ENCODE measurements around the gene PHC1. TPM values are rescaled to one million over a fixed set of nuclear protein-coding genes. Genes with fewer than 3 reads are reported as not detected.

PHC1 gene
- total RNA-seq, 1 experiment from 2014 or later: 568 TPM

GRCh38 chr12:8968761-8969160 is 54.5 kb downstream of the PHC1 start:
- Histone ChIP-seq H4K8ac (replicated peaks; ENCODE audit: insufficient read length, low read depth, low read length) (no peak overlapping the region), H4K20me1 (ENCODE audit: control insufficient read depth, insufficient read depth, insufficient read length) (no peaks in the 10 kb centered on the region), H3K9me3 (ENCODE audit: control insufficient read depth, low read depth, low read length) (peaks cover 4% of the 10 kb centered on the region), H3K23ac (ENCODE audit: insufficient read length, low read depth, low read length) (no peak overlapping the region), H2BK20ac (ENCODE audit: low read depth, low read length, poor library complexity, severe bottlenecking) (no peak overlapping the region), H2BK120ac (ENCODE audit: low read depth, low read length, poor library complexity, severe bottlenecking) (no peak overlapping the region), H2AK5ac (ENCODE audit: insufficient read length, low read length) (no peak overlapping the region), H2BK15ac (ENCODE audit: low read depth, low read length) (no peak overlapping the region), H2BK12ac (ENCODE audit: insufficient read length, low read depth, low read length) (no peak overlapping the region), H2AFZ (ENCODE audit: low read length) (no peak overlapping the region), H3T11ph (ENCODE audit: low read length) (no peak overlapping the region), H4K5ac (ENCODE audit: insufficient read length, low read depth, low read length) (no peak overlapping the region), H2BK5ac (ENCODE audit: insufficient read length, low read length) (no peak overlapping the region), H3K27me3 (ENCODE audit: insufficient read depth, low read length) (no peaks in the 10 kb centered on the region), H3K14ac (ENCODE audit: insufficient read depth, low read length) (no peak overlapping the region), H3K79me2 (ENCODE audit: insufficient read depth, low read length) (no peaks in the 10 kb centered on the region), H3K4me1 (ENCODE audit: insufficient read depth, low read length) (no peaks in the 10 kb centered on the region), H3K79me1 (ENCODE audit: insufficient read depth, low read depth, low read length, poor library complexity, severe bottlenecking) (no peaks in the 10 kb centered on the region), H3K9ac (ENCODE audit: extremely low read depth, insufficient read length, low read length) (no peak overlapping the region), H3K4me2 (ENCODE audit: insufficient read depth, insufficient read length, low read length) (no peak overlapping the region), H4K91ac (ENCODE audit: insufficient read length, low read depth, low read length) (no peak overlapping the region), H3K56ac (ENCODE audit: insufficient read length, low read depth, low read length) (no peak overlapping the region), H3K18ac (ENCODE audit: insufficient read length, low read depth, low read length) (no peak overlapping the region), H3K27ac (ENCODE audit: insufficient read length, low read depth, low read length) (no peak overlapping the region), H3K23me2 (ENCODE audit: insufficient read length, low read depth, low read length, poor library complexity, severe bottlenecking) (no peaks in the 10 kb centered on the region), H3K4ac (ENCODE audit: low read depth, low read length) (no peak overlapping the region)
- DNase-seq: no peak
- Mint-ChIP-seq H3K27ac (no peak overlapping the region), H3K36me3 (ENCODE audit: insufficient read depth in 1 of 3, low read depth in 3 of 3) (peaks cover 11 to 22% (median 21%) of the 10 kb centered on the region in 3 experiments), H3K27me3 (ENCODE audit: low read depth) (peaks cover 2% of the 10 kb centered on the region; the same call in 1 of the 2 replicates), H3K4me1 (no peaks in the 10 kb centered on the region), H3K4me3 (no peak overlapping the region), H3K9me3 (peaks cover 31 to 32% of the 10 kb centered on the region in 2 experiments)
- TF ChIP-seq CTCF (conservative IDR thresholded peaks at IDR 0.05): no peak

Data from H9 (cell line).